ENCODE results near the gene RNF130.
"Not testable (repeated sequence)": the region's sequence is repeated elsewhere in the genome, so short reads cannot be mapped to it uniquely, and the experiment has no call there.

RNF130 gene

GRCh38 chr5:180013678-180014077, 57.9 kb downstream of the RNF130 start:
- DNase-seq: no peak

DNA sequence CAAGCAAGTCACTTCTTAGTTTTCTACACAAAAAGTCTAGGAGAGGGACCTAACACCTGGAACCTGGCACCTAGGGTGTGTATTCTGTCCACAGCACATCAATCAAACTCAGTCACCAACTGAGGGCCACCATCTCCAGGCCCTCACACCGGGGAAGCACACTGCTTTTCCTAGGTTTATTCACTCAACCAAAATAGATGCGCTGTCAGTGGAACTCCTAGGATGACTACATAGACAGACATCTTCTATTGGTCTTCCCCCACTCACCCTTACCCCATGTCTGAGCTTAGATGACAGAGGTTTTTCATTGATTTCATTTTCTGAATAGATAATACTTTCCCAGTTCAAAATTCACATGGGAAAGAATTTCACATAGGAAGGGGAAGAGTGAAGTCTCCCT, 59.2 kb downstream of the RNF130 start:
- DNase-seq: no peak

DNA sequence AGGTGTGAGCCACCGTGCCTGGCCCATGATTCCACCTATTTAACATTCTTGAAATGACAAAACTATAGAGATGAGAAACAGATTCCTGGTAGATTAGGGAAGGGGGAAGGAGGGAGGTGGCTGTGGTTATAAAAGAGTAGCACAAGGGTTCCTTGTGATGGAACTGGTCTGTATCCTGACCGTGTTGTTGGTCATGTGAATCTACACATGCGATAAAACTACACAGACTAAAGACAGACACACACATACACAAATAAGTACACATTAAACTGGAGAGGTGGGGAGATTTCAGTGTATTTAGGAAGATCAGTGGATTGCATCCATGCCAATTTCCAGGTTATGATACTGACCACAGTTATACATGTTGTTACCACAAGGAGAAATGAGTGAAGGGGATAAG, 60.9 kb downstream of the RNF130 start:
- no peak for DNase-seq

GRCh38 chr5:180009581-180009980, 62.0 kb downstream of the RNF130 start:
- no peak for DNase-seq

DNA sequence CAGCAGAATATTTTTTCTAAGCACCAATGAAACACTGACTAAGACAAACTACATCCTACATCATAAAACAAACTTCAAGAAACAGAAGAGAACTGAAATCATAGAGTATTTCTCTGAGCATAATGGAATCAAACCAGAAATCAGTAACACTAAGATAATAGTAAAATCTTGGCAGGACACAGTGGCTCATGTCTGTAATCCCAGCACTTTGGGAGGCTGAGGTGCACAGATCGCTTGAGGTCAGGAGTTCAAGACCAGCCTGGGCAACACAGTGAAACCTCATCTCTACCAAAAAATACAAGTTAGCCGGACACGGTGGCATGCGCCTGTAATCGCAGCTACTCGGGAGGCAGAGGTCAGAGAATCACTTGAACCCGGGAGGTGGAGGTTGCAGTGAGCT, 63.1 kb downstream of the RNF130 start:
- DNase-seq: no peak

DNA sequence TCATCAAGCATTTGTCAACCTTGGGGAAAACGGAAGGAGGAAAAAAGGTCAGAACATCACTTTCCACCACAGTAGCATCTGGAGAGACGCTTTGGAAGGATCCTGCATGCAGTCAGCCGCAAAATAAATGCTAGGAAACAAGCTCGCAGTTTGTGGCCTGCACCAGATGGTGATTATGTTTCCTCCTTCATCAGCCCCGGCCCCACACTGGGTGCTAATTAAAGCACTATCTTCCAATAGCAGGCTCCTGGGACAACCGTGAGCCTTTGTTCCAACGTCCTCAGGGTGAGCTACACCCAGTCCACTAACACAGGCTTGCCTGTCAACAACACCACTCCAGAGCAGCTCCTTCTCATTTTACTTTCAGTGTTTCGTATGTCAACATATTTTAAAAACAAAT, 64.0 kb downstream of the RNF130 start:
- no peak for DNase-seq

GRCh38 chr5:180006141-180006540, 65.4 kb downstream of the RNF130 start:
- no peak for DNase-seq

DNA sequence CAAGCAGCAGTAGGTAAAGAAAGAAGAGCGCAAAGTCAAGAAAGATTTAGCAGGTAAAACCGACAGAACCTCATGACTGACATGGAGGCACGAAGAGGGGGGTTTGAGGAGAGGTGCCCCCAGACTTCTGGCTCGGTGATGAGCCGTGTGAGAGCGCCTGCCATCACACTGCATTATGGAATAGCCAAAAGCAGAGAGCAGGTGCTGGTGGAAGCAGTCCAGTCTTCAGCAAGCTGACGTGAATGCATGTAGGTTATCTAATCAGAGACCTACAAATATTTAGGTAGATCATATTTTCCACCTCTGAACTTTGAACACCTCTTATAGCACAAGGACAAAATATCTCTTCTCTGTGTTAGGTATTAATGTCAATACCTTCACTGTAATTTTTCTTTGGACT, 68.4 kb downstream of the RNF130 start:
- DNase-seq: no peak

GRCh38 chr5:180001742-180002141, 69.8 kb downstream of the RNF130 start:
- DNase-seq: no peak

DNA sequence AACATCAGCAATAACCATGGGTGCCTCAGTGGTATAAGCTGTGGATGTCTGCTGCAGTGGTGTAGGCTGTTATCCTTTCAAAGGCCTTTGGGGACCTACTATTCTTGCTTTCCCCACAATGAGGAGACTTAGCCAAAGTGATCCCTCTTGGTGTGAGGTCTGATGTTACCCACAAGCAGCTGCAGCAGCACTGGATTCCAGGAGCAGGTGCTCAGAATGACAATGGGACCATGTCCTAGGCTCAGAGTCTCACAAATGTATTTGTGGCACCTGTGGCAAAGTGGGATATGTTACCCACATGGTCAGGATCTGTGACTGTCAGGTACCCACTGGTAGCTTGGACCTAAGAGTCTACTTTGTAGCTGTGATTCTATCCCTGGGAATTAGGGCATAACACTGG, 70.4 kb downstream of the RNF130 start:
- no peak for DNase-seq

- DNase-seq: peak in 1 of 5 experiments; percentile 4
Observed at GRCh38 chr5:179998485-179998884, 73.1 kb downstream of the RNF130 start.

- no peak for DNase-seq
Observed at GRCh38 chr5:179994583-179995323, 76.8 kb downstream of the RNF130 start.

GRCh38 chr5:179992855-179993254, 78.7 kb downstream of the RNF130 start:
- not testable (repeated sequence) for DNase-seq

DNA sequence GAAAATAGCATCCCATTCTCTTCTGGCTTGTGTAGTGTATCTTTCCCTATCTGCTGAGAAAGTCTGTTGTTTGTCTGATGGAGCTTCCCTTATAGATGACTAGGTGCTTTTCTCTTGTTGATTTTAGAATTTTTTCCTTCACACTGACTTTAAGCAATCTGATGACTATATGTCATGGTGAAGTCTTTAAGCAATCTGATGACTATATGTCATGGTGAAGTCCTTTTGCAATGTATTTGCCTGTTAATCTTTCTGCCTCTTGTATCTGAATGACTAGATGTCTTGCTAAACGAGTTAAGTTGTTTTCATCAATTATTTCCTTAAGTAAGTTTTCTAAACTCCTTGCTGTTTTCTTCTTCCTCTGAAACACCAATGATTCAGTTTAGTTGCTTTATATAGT, 80.5 kb downstream of the RNF130 start:
- no peak for DNase-seq

GRCh38 chr5:179990525-179990924, 81.0 kb downstream of the RNF130 start:
- DNase-seq: not testable (repeated sequence)

DNA sequence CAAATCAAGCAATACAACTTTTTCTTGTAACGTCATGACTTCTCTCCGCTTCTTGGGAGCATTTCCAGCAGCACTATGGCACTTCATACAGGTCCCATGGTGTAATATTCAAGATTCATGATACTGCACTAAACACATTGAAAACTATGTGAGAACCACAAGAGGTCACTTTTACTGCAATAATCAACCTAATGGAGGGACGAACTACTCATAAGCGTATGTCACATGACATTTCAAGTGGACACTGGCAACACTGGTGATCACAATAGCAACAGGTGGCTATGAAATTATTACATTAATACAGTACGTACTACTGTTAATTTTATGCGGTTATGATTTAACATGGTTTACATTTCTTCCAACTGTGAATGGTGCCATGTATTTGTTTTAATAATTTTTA, 85.2 kb downstream of the RNF130 start:
- DNase-seq: no peak

- DNase-seq: no peak
Observed at GRCh38 chr5:179981636-179982035, 89.9 kb downstream of the RNF130 start.

DNA sequence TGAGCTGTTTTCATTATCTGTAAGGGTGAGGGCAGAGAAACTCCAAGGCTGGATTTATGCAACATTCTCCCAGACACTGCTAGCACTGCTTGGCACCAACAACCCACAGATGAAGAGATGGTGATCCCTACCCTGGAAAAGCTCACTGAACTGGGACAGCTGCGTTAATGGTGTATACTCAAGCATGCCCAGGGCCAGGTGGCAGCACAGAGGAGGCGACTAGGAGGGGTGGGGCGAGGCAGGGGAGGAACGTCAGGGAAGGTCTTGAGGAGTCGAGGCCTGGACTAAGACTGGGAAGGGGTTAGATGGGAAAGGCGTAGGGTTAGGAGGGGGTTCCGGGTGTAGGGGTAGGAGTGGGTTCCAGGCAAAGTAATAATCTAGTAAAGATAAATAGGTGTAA, 90.8 kb downstream of the RNF130 start:
- DNase-seq: no peak

GRCh38 chr5:179978792-179979191, 92.8 kb downstream of the RNF130 start:
- no peak for DNase-seq

DNA sequence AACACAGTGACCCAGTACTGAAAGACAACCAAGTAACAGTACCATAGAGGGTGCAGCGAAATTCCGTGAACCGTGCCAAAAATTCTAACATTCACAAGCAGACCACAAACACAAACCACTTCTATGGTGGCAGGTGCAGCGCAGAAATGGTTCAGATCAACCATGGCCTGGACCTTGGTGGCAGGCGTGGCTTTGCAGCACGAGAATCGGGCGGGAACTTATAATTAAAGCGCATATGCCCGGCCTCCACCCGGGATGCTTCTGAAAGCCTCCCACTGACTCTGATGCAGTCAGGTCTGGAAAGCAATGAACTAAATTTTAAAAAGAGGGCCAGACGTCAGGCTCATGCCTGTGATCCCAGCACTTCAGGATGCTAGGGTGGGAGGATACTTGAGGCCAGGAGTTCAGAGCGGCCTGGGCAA, 95.8 kb downstream of the RNF130 start:
- no peak for DNase-seq

DNA sequence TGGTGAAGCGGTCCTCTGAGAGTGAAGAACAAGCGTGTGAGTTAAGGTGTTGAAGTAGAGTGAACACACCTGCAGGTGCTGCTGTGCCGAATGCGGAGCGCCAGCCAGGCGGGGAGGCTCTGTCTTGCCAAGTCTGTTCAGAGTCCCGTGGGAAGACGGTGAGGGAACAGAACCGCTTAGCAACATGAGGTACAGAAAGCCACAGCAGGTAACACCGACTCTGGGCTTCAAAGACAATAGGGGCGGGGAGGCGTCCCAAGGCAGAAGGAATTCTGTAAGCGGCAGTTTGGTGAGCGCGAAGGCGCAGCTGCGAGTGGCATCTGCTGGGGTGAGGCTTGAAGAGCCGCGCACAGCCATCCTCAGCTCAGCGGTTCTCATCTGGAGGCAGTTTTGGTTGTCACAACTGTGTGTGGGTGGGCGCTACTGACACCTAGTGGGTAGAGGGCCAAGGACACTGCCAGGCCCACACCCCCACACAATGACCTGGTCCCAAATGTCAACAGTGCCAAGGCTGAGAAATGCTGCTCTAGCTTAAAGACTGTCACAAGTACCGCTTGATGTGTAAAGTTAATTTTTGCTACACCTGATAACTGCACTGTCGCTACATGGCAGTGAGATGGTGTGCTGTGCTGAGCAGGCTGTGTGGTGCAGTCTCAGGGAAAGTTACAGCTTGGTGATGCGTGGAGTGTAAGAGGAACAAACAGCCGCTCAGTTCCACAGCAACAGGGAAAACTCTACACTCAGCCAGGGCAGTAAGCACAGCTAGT, 96.4 kb downstream of the RNF130 start:
- DNase-seq: peak in 1 of 5 experiments; percentile 48

DNA sequence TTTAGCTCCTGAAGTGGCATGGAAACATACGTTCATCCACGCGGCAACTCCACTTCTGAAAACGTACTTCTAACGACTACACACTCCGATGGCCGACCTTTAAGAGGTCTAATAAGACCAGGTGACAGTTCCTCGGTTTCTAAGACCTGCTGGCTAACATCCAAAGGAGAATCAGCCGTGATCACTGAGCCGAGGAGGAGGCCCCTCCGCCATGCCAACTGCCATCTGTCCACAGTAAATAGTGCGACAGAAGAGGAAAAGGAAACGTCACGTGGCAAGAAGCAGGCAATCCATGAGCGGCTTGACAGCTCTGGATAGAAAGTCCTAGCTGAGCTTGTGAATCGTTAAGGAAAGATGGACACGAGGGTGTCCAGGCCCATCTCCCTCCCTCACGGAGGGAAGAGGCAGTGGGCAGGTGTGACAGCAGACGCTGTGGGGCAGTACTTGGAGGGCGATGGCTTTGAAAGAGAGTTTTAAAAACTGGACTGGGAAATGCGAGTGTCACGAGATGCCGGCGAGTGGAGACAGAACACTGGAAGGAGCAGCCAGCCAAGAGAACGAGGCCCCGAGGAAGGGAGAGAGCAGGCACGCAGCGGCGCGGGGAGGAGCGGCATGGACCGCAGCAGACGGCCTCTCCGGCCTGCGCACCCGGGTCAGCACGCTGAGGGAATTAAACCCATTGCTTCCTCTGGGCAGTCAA, 97.2 kb downstream of the RNF130 start:
- no peak for DNase-seq

DNA sequence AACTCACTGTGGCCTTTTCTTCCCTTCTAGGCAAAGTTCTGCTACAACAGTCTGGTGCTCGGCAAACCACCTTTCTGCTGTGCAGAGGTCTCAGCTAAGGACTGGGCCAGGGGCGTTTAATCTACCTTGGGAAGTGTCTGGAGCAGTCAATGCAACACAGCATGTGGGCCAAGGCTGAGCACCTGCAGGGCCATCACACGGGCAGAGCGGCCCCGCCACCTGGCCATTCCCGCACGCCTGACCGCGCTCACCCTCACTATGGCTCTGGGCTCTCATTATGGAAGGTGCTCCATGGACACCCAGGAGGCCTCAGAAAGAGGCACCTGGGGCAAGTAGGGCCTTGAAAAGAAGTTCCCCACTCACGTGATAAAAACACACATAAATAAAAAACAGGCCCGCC, 98.2 kb downstream of the RNF130 start:
- DNase-seq: no peak

GRCh38 chr5:179969110-179969509, 102.4 kb downstream of the RNF130 start:
- no peak for DNase-seq

Measured in T-helper 2 cell (primary cell).